Activated gamma-delta T cell treated with anti-CD3 and anti-CD28 coated beads, Interleukin-2, amount 50 U/mL, for 16 hours (primary cell): ENCODE results near the gene TYW3.
"Not testable (repeated sequence)": the region's sequence is repeated elsewhere in the genome, so short reads cannot be mapped to it uniquely, and the experiment has no call there.

Experiments used
- DNase-seq: peaks from one replicate; pipeline ENCODE4 v3.0.0-alpha.2; 2020; ENCODE audit warnings: low read depth

TYW3 gene

GRCh38 chr1:74731399-74732052 is 1.4 kb upstream of the TYW3 start:
- no peak for DNase-seq

GRCh38 chr1:74732071-74732946 is 643 bp upstream of the TYW3 start:
- not testable (repeated sequence) for DNase-seq

DNA sequence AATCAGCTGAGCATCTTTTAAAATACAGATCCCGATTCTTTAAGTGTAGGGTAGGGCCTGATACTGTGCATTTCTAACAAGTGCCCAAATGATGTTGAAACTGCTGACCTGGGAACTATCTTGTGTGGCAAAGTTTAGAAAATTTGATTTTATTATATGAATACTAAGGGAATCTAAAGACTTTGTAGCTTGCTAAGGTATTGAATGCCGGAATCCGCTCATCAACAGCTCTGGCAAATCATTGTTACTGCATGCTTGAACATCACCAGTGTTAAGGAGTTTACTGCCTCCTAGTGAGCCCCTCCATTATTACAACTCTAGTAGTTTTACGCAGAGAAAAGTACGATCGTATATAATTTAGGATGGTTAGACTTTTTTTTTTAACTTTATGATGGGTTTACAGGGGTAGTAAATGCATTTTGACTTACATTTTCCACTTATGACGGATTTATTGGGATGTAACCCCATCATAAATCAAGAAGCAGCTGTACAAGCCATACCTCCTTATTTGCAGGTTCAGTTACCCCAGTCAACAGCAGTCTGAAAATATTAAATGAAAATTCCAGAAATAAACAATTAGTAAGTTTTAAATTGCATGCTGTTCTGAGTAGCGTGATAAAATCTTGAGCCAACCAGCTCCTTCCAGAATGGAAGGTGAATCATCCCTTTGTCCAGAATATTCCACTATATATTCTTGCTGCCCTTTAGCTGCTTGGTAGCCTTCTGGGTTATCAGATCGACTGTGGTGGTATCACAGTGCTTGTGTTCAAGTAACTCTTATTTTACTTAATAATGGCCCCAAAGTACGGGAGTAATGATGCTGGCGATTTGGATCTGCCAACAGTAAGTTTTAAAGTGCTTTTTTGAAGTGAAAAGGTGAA is 892 bp downstream of the TYW3 start:
- DNase-seq, result peak; percentile 8

- DNase-seq, result no peak
These were observed 4.4 kb downstream of the TYW3 start for GRCh38 chr1:74737333-74737732.

- not testable (repeated sequence) for DNase-seq
These were observed 7.5 kb downstream of the TYW3 start for GRCh38 chr1:74740307-74740980.

GRCh38 chr1:74745247-74745646 is 12.3 kb downstream of the TYW3 start:
- DNase-seq, result not testable (repeated sequence)

DNA sequence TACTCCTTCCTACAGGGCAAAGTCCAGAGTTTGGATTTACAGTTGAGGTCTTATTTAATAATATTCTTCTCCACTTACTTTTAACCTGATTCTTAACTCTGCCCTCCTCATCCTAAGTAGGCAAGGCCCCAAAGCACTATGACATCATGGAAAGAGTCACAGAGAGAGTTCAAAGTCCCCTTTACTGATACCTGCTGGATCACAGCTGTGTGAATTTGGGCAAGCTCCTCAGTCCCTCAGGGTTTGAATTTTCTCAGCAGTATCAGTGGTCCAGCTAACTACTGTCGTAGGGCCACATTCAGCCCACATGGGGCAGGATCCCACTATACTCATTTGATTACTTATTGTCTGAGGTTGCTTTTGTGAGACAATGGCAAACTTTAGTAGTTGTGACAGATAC is 16.0 kb downstream of the TYW3 start:
- DNase-seq, result no peak

- DNase-seq, result no peak
These were observed 20.2 kb downstream of the TYW3 start for GRCh38 chr1:74753104-74753503.

- DNase-seq, result no peak
These were observed 22.5 kb downstream of the TYW3 start for GRCh38 chr1:74755475-74755874.

DNA sequence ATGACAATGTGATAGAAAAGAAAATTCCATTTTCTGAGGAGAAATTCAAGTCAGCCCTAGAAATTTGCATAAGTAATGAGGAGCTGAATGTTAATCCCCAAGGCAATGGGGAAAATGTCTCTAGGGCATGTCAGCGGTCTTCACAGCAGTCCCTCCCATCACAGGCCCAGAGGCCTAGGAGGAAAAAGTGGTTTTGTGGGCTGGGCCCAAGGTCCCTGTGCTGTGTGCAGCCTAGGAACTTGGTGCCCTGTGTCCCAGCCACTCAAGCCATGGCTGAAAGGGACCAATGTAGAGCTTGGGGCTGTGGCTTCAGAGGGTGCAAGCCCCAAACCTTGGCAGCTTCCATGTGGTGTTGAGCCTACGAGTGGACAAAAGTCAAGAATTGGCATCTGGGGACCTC is 23.7 kb downstream of the TYW3 start:
- not testable (repeated sequence) for DNase-seq

- DNase-seq, result no peak
These were observed 30.9 kb downstream of the TYW3 start for GRCh38 chr1:74763807-74764206.

- no peak for DNase-seq
These were observed 33.6 kb downstream of the TYW3 start for GRCh38 chr1:74766579-74766978.

DNA sequence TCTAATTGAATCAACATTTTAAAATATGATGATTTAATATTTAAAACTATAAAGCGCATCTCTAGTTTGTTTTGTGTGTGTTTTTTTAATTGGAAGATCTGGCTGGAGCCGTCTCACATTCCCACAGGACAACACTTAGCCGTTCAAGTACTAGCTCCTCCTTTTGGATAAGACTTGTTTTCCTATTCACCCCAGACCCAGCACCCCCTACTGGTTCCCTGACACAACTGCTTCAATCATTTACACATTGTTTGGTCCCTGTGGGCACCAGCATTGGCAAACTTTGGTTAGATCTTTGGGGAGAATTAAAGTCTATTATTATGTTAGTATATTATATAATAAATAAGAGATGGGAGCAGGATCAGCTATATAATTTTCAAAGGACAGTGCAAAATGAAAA is 34.5 kb downstream of the TYW3 start:
- DNase-seq, result no peak

- no peak for DNase-seq
These were observed 39.1 kb downstream of the TYW3 start for GRCh38 chr1:74771913-74772515.

- DNase-seq, result no peak
These were observed 40.0 kb downstream of the TYW3 start for GRCh38 chr1:74772945-74773344.

DNA sequence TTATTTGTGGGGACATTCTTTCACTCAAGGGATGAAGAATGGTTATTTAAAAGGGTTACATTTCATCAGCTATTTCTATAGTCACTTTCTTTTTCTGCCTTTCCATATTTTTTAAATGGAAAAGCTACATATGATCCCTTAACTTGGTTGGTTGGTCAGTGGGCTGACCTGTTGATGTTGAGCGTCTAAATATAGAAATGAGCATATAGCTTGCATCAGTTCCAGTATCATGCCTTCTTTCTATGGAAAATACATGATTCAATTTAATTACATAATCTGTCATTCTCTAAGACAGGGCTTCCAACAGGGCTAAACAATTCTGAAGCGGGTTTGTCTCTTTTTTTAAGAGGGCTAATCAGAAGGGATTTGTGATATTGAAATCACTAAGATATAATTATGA is 40.6 kb downstream of the TYW3 start:
- DNase-seq, result no peak

- DNase-seq, result no peak
These were observed 42.8 kb downstream of the TYW3 start for GRCh38 chr1:74775735-74776134.

DNA sequence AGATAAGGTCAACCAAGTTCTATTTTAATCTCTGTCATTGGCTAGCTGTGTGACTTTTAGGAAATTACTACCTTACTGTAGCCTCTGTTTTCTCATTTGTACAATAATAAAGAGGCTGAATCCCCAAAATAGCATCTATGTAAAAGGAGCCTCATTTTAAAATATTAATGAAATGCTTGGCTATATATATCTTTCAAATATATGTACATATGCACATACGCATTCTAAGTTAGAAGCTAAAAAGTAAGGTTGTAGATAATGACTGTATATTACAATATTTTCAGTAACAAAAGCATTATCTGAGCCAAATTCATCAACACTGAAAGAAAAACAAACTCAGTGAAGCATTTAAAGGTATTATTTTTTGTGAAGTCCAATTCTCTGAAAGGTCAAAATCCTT is 44.6 kb downstream of the TYW3 start:
- no peak for DNase-seq

GRCh38 chr1:74779750-74780149 is 46.8 kb downstream of the TYW3 start:
- DNase-seq, result no peak

DNA sequence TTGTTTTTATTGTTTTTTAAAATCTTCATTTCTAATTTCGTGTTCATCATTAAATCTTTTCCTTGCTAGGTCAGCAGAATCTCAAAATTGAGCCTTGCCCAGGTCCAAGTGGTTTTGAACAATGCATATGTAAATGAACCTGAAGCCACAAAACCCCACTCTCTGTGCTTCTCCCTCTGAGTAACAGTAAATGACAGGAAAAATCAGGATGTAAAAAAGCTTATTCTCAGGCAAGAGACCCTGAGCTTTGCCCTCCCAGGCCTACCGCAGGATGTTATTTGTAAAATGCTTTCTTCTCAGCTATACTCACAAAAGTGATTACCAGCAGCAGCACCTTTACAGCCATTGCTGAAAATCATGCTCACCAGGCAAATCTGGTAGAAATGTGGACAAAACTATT is 47.6 kb downstream of the TYW3 start:
- DNase-seq, result no peak

DNA sequence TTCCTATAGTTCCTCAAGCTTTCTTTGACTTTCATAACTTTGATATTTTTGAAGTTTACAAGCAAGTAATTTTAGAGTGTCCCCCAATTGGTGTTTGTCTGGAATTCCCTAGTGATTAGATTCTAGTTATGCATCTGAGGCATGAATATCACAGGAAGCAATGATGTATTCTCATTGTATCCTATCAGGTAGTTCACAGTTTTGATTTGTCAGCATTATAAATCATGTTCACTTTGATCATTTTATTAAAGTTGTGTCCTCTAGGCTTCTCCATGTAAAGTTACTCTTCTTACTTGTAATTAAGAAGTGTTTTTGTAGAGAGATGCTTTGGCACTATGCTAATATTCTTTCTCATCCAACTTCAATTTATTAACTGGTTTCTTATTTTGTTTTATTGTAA is 53.0 kb downstream of the TYW3 start:
- no peak for DNase-seq

DNA sequence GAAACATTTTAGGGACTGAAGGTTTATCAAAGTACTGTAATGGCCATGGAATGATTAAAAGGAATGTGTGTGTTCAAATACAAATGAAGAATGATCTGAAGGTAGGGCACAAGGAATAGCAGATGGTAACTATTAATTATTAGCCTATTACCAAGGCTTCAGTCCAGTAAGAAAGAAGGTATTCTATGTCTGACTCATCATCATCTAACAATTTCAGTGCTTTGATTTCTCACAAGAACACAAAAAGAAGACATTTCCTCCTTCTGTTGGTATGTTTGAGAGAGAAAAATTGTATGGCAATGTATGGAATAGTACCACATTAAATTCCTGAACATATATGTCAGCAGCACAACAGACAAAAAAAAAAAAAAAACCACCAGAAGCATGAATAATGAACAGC is 57.5 kb downstream of the TYW3 start:
- DNase-seq, result no peak
